HCT116 (cell line): ENCODE results near the gene SLC25A42.
A peak's percentile ranks its signal among the peaks of the same experiment; 100 is the strongest.

Source experiments
- CEBPB ChIP-seq: IDR thresholded peaks from 2 replicates; pipeline ENCODE4 v1.6.1; 2012; ENCODE audit warnings: low read depth
- EZH2 ChIP-seq: fragments of 200-600 bp; sonication (generic); IDR thresholded peaks from 2 replicates; pipeline ENCODE4 v1.6.1; 2017; ENCODE audit warnings: antibody characterized with exemption, mixed run types
- POLR2A ChIP-seq: IDR thresholded peaks from 2 replicates; pipeline ENCODE4 v1.7.0; 2011; ENCODE audit warnings: borderline replicate concordance; ENCODE audit not compliant: insufficient read depth, insufficient read length; ENCODE audit errors: extremely low read depth
- POLR2AphosphoS5 ChIP-seq: IDR thresholded peaks from 2 replicates; pipeline ENCODE4 v1.6.1; 2011; ENCODE audit warnings: mild to moderate bottlenecking, low read depth, low read length, moderate library complexity
- SIN3A ChIP-seq: IDR thresholded peaks from 2 replicates; pipeline ENCODE4 v1.6.1; 2012; ENCODE audit warnings: low read depth
- SP1 ChIP-seq: IDR thresholded peaks from 2 replicates; pipeline ENCODE4 v1.6.1; 2012; ENCODE audit warnings: low read depth
- SRF ChIP-seq: IDR thresholded peaks from 2 replicates; pipeline ENCODE4 v1.6.1; 2012; ENCODE audit warnings: low read depth
- ZBTB33 ChIP-seq: IDR thresholded peaks from 2 replicates; pipeline ENCODE4 v1.6.1; 2011; ENCODE audit warnings: mild to moderate bottlenecking, low read length, moderate library complexity; ENCODE audit not compliant: insufficient replicate concordance; ENCODE audit errors: extremely low read depth
- ZNF274 ChIP-seq: fragments of 200-500 bp; sonication (Bioruptor generic); IDR thresholded peaks from 2 replicates; pipeline ENCODE4 v1.6.1; 2014; ENCODE audit warnings: mild to moderate bottlenecking, low read depth, low read length, inconsistent platforms
- TF ChIP-seq, protein P1 (sequence below), 3 experiments: fragments of 200-600 bp in 1 of 3; sonication (generic) in 1 of 3; IDR thresholded peaks in 2 of 3; conservative IDR thresholded peaks in 1 of 3; 2 replicates each; pipeline ENCODE4 v1.5.1; 2012 to 2017; ENCODE audit warnings: low read depth in 2 of 3, low read length in 2 of 3, antibody characterized with exemption in 1 of 3, borderline replicate concordance in 1 of 3, control low read depth in 1 of 3, mild to moderate bottlenecking in 1 of 3, mixed read lengths in 1 of 3, mixed run types in 1 of 3, moderate library complexity in 1 of 3; ENCODE audit not compliant: insufficient read depth in 1 of 3
- TF ChIP-seq, protein P2 (sequence below): IDR thresholded peaks from 2 replicates; pipeline ENCODE4 v1.6.1; 2012
- TF ChIP-seq, protein P3 (sequence below): IDR thresholded peaks from 2 replicates; pipeline ENCODE4 v1.6.1; 2012

GRCh38 chr19:19026299-19026971 is 37.4 kb upstream of the SLC25A42 start:
- TF ChIP-seq ZNF274 (no peak), EZH2 (no peak), SIN3A (no peak), POLR2A (no peak), SRF (no peak), CEBPB (no peak), POLR2AphosphoS5 (no peak), SP1 (no peak), ZBTB33 (no peak)
- TF ChIP-seq, protein P1, sequence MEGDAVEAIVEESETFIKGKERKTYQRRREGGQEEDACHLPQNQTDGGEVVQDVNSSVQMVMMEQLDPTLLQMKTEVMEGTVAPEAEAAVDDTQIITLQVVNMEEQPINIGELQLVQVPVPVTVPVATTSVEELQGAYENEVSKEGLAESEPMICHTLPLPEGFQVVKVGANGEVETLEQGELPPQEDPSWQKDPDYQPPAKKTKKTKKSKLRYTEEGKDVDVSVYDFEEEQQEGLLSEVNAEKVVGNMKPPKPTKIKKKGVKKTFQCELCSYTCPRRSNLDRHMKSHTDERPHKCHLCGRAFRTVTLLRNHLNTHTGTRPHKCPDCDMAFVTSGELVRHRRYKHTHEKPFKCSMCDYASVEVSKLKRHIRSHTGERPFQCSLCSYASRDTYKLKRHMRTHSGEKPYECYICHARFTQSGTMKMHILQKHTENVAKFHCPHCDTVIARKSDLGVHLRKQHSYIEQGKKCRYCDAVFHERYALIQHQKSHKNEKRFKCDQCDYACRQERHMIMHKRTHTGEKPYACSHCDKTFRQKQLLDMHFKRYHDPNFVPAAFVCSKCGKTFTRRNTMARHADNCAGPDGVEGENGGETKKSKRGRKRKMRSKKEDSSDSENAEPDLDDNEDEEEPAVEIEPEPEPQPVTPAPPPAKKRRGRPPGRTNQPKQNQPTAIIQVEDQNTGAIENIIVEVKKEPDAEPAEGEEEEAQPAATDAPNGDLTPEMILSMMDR (IDR thresholded peaks at IDR 0.05 in 2 of 3, conservative IDR thresholded peaks at IDR 0.05 in 1 of 3; ENCODE audit: borderline replicate concordance in 1 of 3, insufficient read depth in 1 of 3, low read depth in 2 of 3, low read length in 2 of 3), result peak in 2 of 3 experiments; percentile 12 to 18; a peak in 1 of 6 replicates
- TF ChIP-seq, protein P2, sequence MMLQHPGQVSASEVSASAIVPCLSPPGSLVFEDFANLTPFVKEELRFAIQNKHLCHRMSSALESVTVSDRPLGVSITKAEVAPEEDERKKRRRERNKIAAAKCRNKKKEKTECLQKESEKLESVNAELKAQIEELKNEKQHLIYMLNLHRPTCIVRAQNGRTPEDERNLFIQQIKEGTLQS, result no peak
- TF ChIP-seq, protein P3, sequence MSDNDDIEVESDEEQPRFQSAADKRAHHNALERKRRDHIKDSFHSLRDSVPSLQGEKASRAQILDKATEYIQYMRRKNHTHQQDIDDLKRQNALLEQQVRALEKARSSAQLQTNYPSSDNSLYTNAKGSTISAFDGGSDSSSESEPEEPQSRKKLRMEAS, result no peak
